GM18502 (cell line): Measurements from ENCODE around the gene APBA3.

ENCODE experiments used
- ATAC-seq: cut with Tn5 transposase; IDR thresholded peaks from one replicate; pipeline ENCODE4 v1.9.1; 2021; ENCODE audit warnings: mild to moderate bottlenecking; ENCODE audit not compliant: unreplicated experiment, poor library complexity

Gene APBA3

GRCh38 chr19:3790209-3790734 is 28.8 kb upstream of the APBA3 start:
- no peak for ATAC-seq

GRCh38 chr19:3788996-3789778 is 27.7 kb upstream of the APBA3 start:
- ATAC-seq, result no peak

GRCh38 chr19:3785938-3786824 is 24.7 kb upstream of the APBA3 start, which contains the start of gene MATK:
Gene MATK (minus strand): TSS chr19:3786381. CDS start chr19:3785135, 1,246 bp downstream.
- ATAC-seq, result no peak

- ATAC-seq, result no peak
Observed at GRCh38 chr19:3785451-3785937, 24.0 kb upstream of the APBA3 start.

- no peak for ATAC-seq
Observed at GRCh38 chr19:3784607-3785450, 23.3 kb upstream of the APBA3 start.

GRCh38 chr19:3783660-3784584 is 22.4 kb upstream of the APBA3 start:
- no peak for ATAC-seq

- no peak for ATAC-seq
Observed at GRCh38 chr19:3782903-3783302, 21.4 kb upstream of the APBA3 start.

- ATAC-seq, result no peak
Observed at GRCh38 chr19:3782330-3782729, 20.8 kb upstream of the APBA3 start.

- no peak for ATAC-seq
Observed at GRCh38 chr19:3781603-3782002, 20.1 kb upstream of the APBA3 start.

- no peak for ATAC-seq
Observed at GRCh38 chr19:3780786-3781304, 19.4 kb upstream of the APBA3 start.

- no peak for ATAC-seq
Observed at GRCh38 chr19:3778899-3779723, 17.6 kb upstream of the APBA3 start.

GRCh38 chr19:3778104-3778867 is 16.8 kb upstream of the APBA3 start:
- ATAC-seq, result no peak

GRCh38 chr19:3776479-3777040 is 15.1 kb upstream of the APBA3 start:
- ATAC-seq, result no peak

- ATAC-seq, result no peak
Observed at GRCh38 chr19:3775831-3776230, 14.3 kb upstream of the APBA3 start.

GRCh38 chr19:3775374-3775711 is 13.9 kb upstream of the APBA3 start:
- no peak for ATAC-seq

- ATAC-seq, result no peak
Observed at GRCh38 chr19:3774621-3775373, 13.3 kb upstream of the APBA3 start.
